IMR-90 (cell line): ENCODE results near the gene PDE4C. TPM values are rescaled to one million over a fixed set of nuclear protein-coding genes. Genes with fewer than 3 reads are reported as not detected.

ENCODE experiments used
- ATAC-seq: fragments of 200-7000 bp; cut with Tn5 transposase; 2 replicates; pipeline ENCODE4 v1.9.1; 2020; ENCODE audit warnings: low read depth, mild to moderate bottlenecking, moderate library complexity
- BruUV-seq: library from RNA; stranded (reverse); fragments of 400-500 nt; replicated peaks from 2 replicates; lab custom pipeline; 2021; lab: Mats Ljungman, UMichigan
- CTCF ChIA-PET: fragments of 300-600 bp; formaldehyde crosslinking; extraction: SDS; loops from one replicate; lab custom pipeline; 2021; ENCODE audit warnings: antibody characterized with exemption; lab: Yijun Ruan, JAX
- POLR2A ChIA-PET: fragments of 300-600 bp; sonication (Branson Sonifier 250); formaldehyde crosslinking; loops from one replicate; lab custom pipeline; 2022; ENCODE audit warnings: antibody characterized with exemption; ENCODE audit not compliant: unreplicated experiment; lab: Charles Lee
- DNase-seq: peaks from one replicate; pipeline ENCODE4 v3.0.0; 2013
- H2AFZ ChIP-seq: replicated peaks from 2 replicates; pipeline ENCODE3; 2013; ENCODE audit warnings: low read length, mild to moderate bottlenecking; ENCODE audit not compliant: poor library complexity
- H2AK5ac ChIP-seq: 2 replicates; pipeline ENCODE4 v1.6.1; 2013; ENCODE audit warnings: low read depth, low read length, inconsistent platforms
- H2AK9ac ChIP-seq: replicated peaks from 2 replicates; pipeline ENCODE3; 2013; ENCODE audit warnings: mild to moderate bottlenecking, low read depth, low read length, moderate library complexity; ENCODE audit not compliant: poor library complexity
- H2BK120ac ChIP-seq: 2 replicates; pipeline ENCODE4 v1.6.1; 2013; ENCODE audit warnings: low read depth, low read length, inconsistent platforms
- H2BK15ac ChIP-seq: 3 replicates; pipeline ENCODE4 v1.6.1; 2013; ENCODE audit warnings: low read depth, low read length, inconsistent platforms
- H2BK20ac ChIP-seq: 2 replicates; pipeline ENCODE4 v1.6.1; 2013; ENCODE audit warnings: low read depth, mild to moderate bottlenecking, inconsistent platforms, low read length, moderate library complexity
- H2BK5ac ChIP-seq: 2 replicates; pipeline ENCODE4 v1.6.1; 2013; ENCODE audit warnings: mild to moderate bottlenecking, low read depth, low read length, inconsistent platforms; ENCODE audit not compliant: poor library complexity, severe bottlenecking
- H3K14ac ChIP-seq: replicated peaks from 2 replicates; pipeline ENCODE4 v1.6.1; 2013; ENCODE audit warnings: low read depth, low read length, inconsistent platforms
- H3K18ac ChIP-seq: 2 replicates; pipeline ENCODE4 v1.6.1; 2013; ENCODE audit warnings: low read depth, low read length, control low read depth
- H3K23ac ChIP-seq: 2 replicates; pipeline ENCODE4 v1.6.1; 2013; ENCODE audit warnings: low read depth, low read length, inconsistent platforms
- H3K27ac ChIP-seq: 2 replicates; pipeline ENCODE4 v1.5.1; 2013; ENCODE audit warnings: mild to moderate bottlenecking, control low read depth, low read length; ENCODE audit not compliant: insufficient read depth
- H3K27me3 ChIP-seq: 2 replicates; pipeline ENCODE4 v1.6.1; 2013; ENCODE audit warnings: low read length; ENCODE audit not compliant: control insufficient read depth, insufficient read depth
- H3K36me3 ChIP-seq: 2 replicates; pipeline ENCODE4 v1.6.1; 2013; ENCODE audit warnings: low read length, mixed read lengths; ENCODE audit not compliant: control insufficient read depth, insufficient read depth
- H3K4ac ChIP-seq: 2 replicates; pipeline ENCODE4 v1.6.1; 2013; ENCODE audit warnings: low read depth, low read length, inconsistent platforms
- H3K4me1 ChIP-seq: 2 replicates; pipeline ENCODE4 v1.6.1; 2013; ENCODE audit warnings: low read length, mixed read lengths; ENCODE audit not compliant: control insufficient read depth, insufficient read depth
- H3K4me2 ChIP-seq: 2 replicates; pipeline ENCODE4 v1.6.1; 2013; ENCODE audit warnings: low read depth, mild to moderate bottlenecking, control low read depth, low read length, moderate library complexity
- H3K4me3 ChIP-seq: 2 replicates; pipeline ENCODE4 v1.5.1; 2013; ENCODE audit warnings: low read depth, mild to moderate bottlenecking, control low read depth, low read length, moderate library complexity; ENCODE audit not compliant: insufficient read depth
- H3K56ac ChIP-seq: 2 replicates; pipeline ENCODE4 v1.6.1; 2013; ENCODE audit warnings: low read length, inconsistent platforms; ENCODE audit not compliant: insufficient read depth; ENCODE audit errors: extremely low read depth
- H3K79me1 ChIP-seq, 2 experiments: 2 replicates each; pipeline ENCODE4 v1.6.1; 2013; ENCODE audit warnings: low read length in 2 of 2, inconsistent platforms in 1 of 2, low read depth in 1 of 2
- H3K9ac ChIP-seq: 2 replicates; pipeline ENCODE4 v1.6.1; 2013; ENCODE audit warnings: low read depth, low read length, control low read depth
- H3K9me1 ChIP-seq: 2 replicates; pipeline ENCODE4 v1.6.1; 2013; ENCODE audit warnings: low read length, inconsistent platforms; ENCODE audit not compliant: insufficient read depth
- H3K9me3 ChIP-seq: 2 replicates; pipeline ENCODE4 v1.6.1; 2013; ENCODE audit warnings: low read length; ENCODE audit not compliant: control insufficient read depth, insufficient read depth
- H4K20me1 ChIP-seq: 2 replicates; pipeline ENCODE4 v1.6.1; 2013; ENCODE audit warnings: low read length, inconsistent platforms; ENCODE audit not compliant: insufficient read depth
- H4K5ac ChIP-seq: 2 replicates; pipeline ENCODE4 v1.6.1; 2013; ENCODE audit warnings: mild to moderate bottlenecking, low read depth, low read length, control low read depth
- H4K8ac ChIP-seq, 2 experiments: 2 replicates each; pipeline ENCODE4 v1.6.1; 2013; ENCODE audit warnings: low read depth in 2 of 2, low read length in 2 of 2, control low read depth in 1 of 2, inconsistent platforms in 1 of 2
- H4K91ac ChIP-seq: 2 replicates; pipeline ENCODE4 v1.6.1; 2013; ENCODE audit warnings: low read depth, low read length, inconsistent platforms; ENCODE audit not compliant: insufficient read depth
- BHLHE40 ChIP-seq: fragments of 150-350 bp; IDR thresholded peaks from 2 replicates; pipeline ENCODE4 v1.6.1; 2016; ENCODE audit warnings: mild to moderate bottlenecking, low read depth, low read length
- CEBPB ChIP-seq: IDR thresholded peaks from 2 replicates; pipeline ENCODE4 v1.6.1; 2012; ENCODE audit warnings: low read depth, low read length, improper control_type of control experiment
- CTCF ChIP-seq: conservative IDR thresholded peaks from 2 replicates; pipeline ENCODE4 v1.5.1; 2012; ENCODE audit warnings: mild to moderate bottlenecking, low read depth, low read length, improper control_type of control experiment
- ELK1 ChIP-seq: fragments of 150-350 bp; IDR thresholded peaks from 2 replicates; pipeline ENCODE4 v1.6.1; 2016; ENCODE audit warnings: low read depth, mild to moderate bottlenecking, low read length, moderate library complexity, borderline replicate concordance
- FOS ChIP-seq: fragments of 150-350 bp; IDR thresholded peaks from 2 replicates; pipeline ENCODE4 v1.6.1; 2016; ENCODE audit warnings: low read depth, low read length
- MAFK ChIP-seq: IDR thresholded peaks from 2 replicates; pipeline ENCODE4 v1.6.1; 2012; ENCODE audit warnings: low read depth, low read length, improper control_type of control experiment
- MAZ ChIP-seq: IDR thresholded peaks from 2 replicates; pipeline ENCODE4 v1.6.1; 2012; ENCODE audit warnings: low read depth, mild to moderate bottlenecking, low read length, improper control_type of control experiment, moderate library complexity, borderline replicate concordance
- MXI1 ChIP-seq: IDR thresholded peaks from 2 replicates; pipeline ENCODE4 v1.6.1; 2012; ENCODE audit warnings: low read depth, mild to moderate bottlenecking, low read length, moderate library complexity, borderline replicate concordance
- NFE2L2 ChIP-seq: fragments of 150-350 bp; IDR thresholded peaks from 2 replicates; pipeline ENCODE4 v1.6.1; 2016; ENCODE audit warnings: low read depth, mild to moderate bottlenecking, low read length
- POLR2A ChIP-seq: IDR thresholded peaks from 2 replicates; pipeline ENCODE4 v1.6.1; 2012; ENCODE audit warnings: mild to moderate bottlenecking, low read depth, low read length
- RAD21 ChIP-seq: IDR thresholded peaks from 2 replicates; pipeline ENCODE4 v1.6.1; 2012; ENCODE audit warnings: low read length, improper control_type of control experiment
- RCOR1 ChIP-seq: IDR thresholded peaks from 2 replicates; pipeline ENCODE4 v1.6.1; 2012; ENCODE audit warnings: mild to moderate bottlenecking, low read length, improper control_type of control experiment; ENCODE audit not compliant: insufficient replicate concordance
- SMC3 ChIP-seq: fragments of 150-350 bp; IDR thresholded peaks from 2 replicates; pipeline ENCODE4 v1.6.1; 2016; ENCODE audit warnings: low read depth, mild to moderate bottlenecking, antibody characterized with exemption, low read length, moderate library complexity
- USF2 ChIP-seq: fragments of 150-350 bp; IDR thresholded peaks from 2 replicates; pipeline ENCODE4 v1.6.1; 2017; ENCODE audit warnings: mild to moderate bottlenecking, antibody characterized with exemption, low read length, low read depth
- WGBS, 2 experiments: methylation state at CpG; one replicate each; pipeline versions ENCODE4 v1.1.5 to v1.1.7; 2013; ENCODE audit warnings: missing lambda C conversion rate in 2 of 2; ENCODE audit not compliant: insufficient read length in 1 of 2; ENCODE audit errors: extremely low coverage in 2 of 2; 5-methylcytosine and 5-hydroxymethylcytosine counted together
- dilution Hi-C: fragments of 300-500 bp; cut with HindIII; formaldehyde crosslinking; loops from one replicate; pipeline ENCODE4 v1.14.3; 2018; ENCODE audit warnings: low sequenced_read_pairs; ENCODE audit not compliant: unreplicated experiment
- in situ Hi-C: fragments of 300-500 bp; cut with MboI; formaldehyde crosslinking; loops from 3 replicates; pipeline ENCODE4 v1.14.3; 2019; ENCODE audit warnings: low sequenced_read_pairs, inconsistent platforms, mixed read lengths
- intact Hi-C: fragments of 100-400 bp; cut with micrococcal nuclease; formaldehyde crosslinking; loops from 2 replicates; pipeline ENCODE4 v1.10.0; 2022
- polyA plus RNA-seq, 3 experiments: library from polyadenylated mRNA; depleted of rRNA; stranded (reverse); fragments of >200 nt; gene quantifications; 2 replicates each; pipeline ENCODE4 v1.2.3, GENCODE V29; 2012; ENCODE audit warnings: low replicate concordance in 1 of 3
- total RNA-seq: library from RNA; depleted of rRNA; stranded (reverse); fragments of >200 nt; gene quantifications from 2 replicates; pipeline ENCODE4 v1.2.3, GENCODE V29; 2012

PDE4C gene
- total and polyA plus RNA-seq, 2 of the 4 experiments (the other 2 are of a cell fraction): 0.18 to 0.24 TPM

- Histone ChIP-seq H3K4ac (no peak overlapping the region), H3K4me3 (no peak overlapping the region), H4K91ac (no peak overlapping the region), H2BK120ac (no peak overlapping the region), H2BK15ac (no peak overlapping the region), H3K36me3 (peaks cover 8% of the 10 kb centered on the region; the same call in 1 of the 2 replicates), H3K9me1 (no peaks in the 10 kb centered on the region), H2AFZ (no peak overlapping the region), H3K4me1 (no peaks in the 10 kb centered on the region), H2BK20ac (no peak overlapping the region), H2AK9ac (no peak overlapping the region), H4K5ac (no peak overlapping the region), H3K9me3 (no peaks in the 10 kb centered on the region), H3K56ac (no peak overlapping the region), H2BK5ac (no peak overlapping the region), H3K14ac (no peak overlapping the region), H3K23ac (no peak overlapping the region), H3K27ac (no peak overlapping the region), H2AK5ac (no peak overlapping the region), H3K27me3 (peaks cover 7% of the 10 kb centered on the region; the same call in 1 of the 2 replicates), H3K79me1 (no peaks in the 10 kb centered on the region), H3K4me2 (no peak overlapping the region), H4K20me1 (peaks cover 4% of the 10 kb centered on the region; the same call in 1 of the 2 replicates), H3K18ac (no peak overlapping the region), H3K9ac (no peak overlapping the region), H4K8ac (no peak overlapping the region)
- in situ Hi-C loops (no loop called here), dilution Hi-C loops (no loop called here), intact Hi-C loops (no loop called here)
- TF ChIP-seq SMC3 (no peak), RCOR1 (no peak), FOS (no peak), CEBPB (no peak), NFE2L2 (no peak), RAD21 (no peak), MXI1 (no peak), MAZ (no peak), USF2 (no peak), CTCF (no peak), POLR2A (no peak), ELK1 (no peak), MAFK (no peak), BHLHE40 (no peak)
- no CpG with 5 or more reads among the region's 4 CpGs for WGBS, 2 experiments
- ChIA-PET POLR2A (no interaction called here), CTCF (no interaction called here)
- no TSS peak for BruUV-seq
- no peak for ATAC-seq
- no peak for DNase-seq
Measured at GRCh38 chr19:18259893-18260292, 33.7 kb upstream of the PDE4C start.
